Measurements from ENCODE around the gene SBNO1.
"Not testable (repeated sequence)": the region's sequence is repeated elsewhere in the genome, so short reads cannot be mapped to it uniquely, and the experiment has no call there.

Gene SBNO1

GRCh38 chr12:123346946-123347345, 17.7 kb downstream of the SBNO1 start:
- DNase-seq (ENCODE audit: low spot score), result no peak

DNA sequence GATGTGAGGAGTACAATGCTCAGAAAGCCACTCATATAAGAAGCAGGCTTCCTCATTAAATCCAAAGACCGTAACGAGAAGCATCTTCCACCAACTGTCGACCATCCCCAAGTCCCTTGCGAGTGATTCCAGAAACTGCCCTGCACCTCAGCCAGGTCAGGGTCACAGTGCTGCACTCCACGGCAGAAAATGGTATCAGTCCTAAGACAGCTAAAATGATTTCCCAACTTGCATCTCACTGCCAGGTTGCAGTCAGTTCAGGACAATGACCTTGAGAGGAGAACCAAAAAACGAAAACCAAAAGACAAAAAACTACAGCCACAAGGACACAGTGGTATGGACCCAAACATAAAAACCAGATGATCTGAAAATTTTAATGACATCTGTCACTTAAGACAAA, 20.6 kb downstream of the SBNO1 start:
- no peak for DNase-seq (ENCODE audit: low spot score)

DNA sequence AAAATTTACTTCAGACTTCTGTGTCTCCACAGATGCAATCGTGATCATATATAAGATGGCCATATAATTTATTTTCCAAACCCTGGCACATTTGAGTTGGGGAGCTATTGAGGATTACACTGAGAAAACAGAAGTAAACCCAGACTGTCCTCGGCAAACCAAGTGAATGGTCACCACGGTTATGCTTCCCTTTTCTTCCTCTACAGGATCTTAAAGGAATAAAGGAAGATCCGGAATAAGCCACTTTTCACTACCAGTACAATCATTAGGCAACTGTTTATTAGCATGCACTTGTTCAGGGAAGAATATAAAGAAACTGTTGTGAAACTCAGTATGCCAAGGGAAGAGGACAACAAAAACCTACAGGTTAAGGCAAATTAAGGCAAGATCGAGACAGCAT, 27.6 kb downstream of the SBNO1 start:
- no peak for DNase-seq (ENCODE audit: low spot score)

DNA sequence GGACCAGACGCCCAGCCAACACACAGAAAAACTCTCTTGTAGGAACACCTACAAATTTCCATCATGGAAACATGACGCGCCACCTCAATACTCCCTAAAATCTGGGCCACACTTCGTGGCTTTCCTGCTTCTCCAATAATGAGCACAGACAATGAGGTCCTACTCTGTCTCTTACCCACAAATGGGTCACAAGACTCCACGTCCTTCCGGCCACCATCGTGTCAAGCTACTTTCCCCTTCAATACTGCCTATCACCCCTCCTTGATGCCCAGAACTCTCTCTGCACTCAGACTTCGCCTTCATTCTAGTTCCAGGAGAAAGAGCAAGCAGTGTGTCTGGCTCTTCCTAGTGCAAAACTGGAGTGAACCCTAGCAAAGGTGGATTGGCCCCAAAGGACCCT, 28.1 kb downstream of the SBNO1 start:
- no peak for DNase-seq (ENCODE audit: low spot score)

DNA sequence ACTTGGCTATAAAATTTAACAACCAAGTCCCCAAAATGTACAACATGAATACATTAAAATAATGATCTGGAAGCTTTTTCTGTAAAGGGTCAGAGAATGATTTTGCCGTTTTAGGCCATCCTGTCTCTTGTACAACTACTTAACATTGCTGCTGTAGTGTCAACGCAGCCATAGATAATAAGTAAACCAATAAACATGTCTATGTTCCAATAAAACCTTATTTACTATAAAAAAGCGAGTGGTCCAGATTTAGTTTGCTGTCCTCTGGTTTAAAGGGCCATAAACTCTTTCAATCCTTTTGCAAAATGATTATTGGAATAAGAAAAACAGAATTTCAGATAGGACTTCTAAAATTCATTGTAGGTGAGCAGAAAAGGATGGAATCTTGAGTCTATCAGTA, 29.2 kb downstream of the SBNO1 start:
- no peak for DNase-seq (ENCODE audit: low spot score)

GRCh38 chr12:123329799-123330198, 34.8 kb downstream of the SBNO1 start:
- no peak for DNase-seq (ENCODE audit: low spot score)

- DNase-seq (ENCODE audit: low spot score), result no peak
These were observed 44.8 kb downstream of the SBNO1 start for GRCh38 chr12:123319826-123320225.

- no peak for DNase-seq (ENCODE audit: low spot score)
These were observed 45.4 kb downstream of the SBNO1 start for GRCh38 chr12:123319273-123319672.

GRCh38 chr12:123313046-123313445, 51.6 kb downstream of the SBNO1 start:
- not testable (repeated sequence) for DNase-seq (ENCODE audit: low spot score)

- DNase-seq (ENCODE audit: low spot score), result no peak
These were observed 58.4 kb downstream of the SBNO1 start for GRCh38 chr12:123306200-123306599.

DNA sequence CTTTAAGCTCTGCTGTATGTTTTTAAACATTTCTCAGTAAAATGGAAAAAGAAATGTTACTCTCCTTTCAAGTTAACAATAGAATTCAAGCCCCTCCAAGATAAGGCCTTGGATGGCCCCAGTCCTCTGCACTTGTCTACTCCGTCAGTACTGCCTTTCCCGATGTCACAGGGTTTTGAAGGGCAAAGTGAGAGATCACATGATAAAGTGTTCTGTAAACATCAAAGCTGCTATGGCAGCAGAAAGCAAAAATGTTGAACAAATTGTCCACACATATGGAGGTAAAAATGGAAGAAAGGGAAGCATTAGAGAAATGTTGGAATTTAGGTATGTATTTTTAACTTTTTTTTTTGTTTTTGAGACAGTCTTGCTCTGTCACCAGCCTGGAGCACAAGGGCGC, 59.5 kb downstream of the SBNO1 start:
- DNase-seq (ENCODE audit: low spot score), result no peak

DNA sequence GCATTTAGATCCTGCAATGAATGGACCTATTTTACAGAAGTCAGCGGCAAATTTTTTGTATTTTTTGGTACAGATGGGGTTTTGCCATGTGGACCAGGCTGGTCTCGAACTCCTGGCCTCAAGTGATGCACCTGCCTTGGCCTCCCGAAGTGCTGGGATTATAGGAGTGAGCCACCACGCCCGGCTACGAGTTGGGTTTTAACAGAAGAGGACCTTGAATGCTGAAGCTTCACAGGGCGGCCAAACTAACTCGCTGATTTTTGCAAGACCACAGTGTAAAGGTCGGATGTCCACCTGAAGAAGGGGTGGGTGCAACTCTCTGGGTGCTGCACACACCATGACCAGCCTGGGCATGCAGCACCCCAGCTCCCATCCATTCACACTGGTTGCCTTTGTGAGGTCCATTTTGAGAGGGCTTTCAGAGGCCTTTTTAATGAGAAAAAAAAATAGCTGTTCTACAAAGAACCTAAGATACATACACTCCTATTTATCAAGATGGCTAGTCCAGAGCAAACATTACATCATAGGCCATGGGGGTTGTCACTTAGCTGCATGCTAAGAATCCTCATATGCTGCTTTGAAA, 71.4 kb downstream of the SBNO1 start:
- DNase-seq (ENCODE audit: low spot score), result no peak

- no peak for DNase-seq (ENCODE audit: low spot score)
These were observed 74.7 kb downstream of the SBNO1 start for GRCh38 chr12:123289911-123290310.

DNA sequence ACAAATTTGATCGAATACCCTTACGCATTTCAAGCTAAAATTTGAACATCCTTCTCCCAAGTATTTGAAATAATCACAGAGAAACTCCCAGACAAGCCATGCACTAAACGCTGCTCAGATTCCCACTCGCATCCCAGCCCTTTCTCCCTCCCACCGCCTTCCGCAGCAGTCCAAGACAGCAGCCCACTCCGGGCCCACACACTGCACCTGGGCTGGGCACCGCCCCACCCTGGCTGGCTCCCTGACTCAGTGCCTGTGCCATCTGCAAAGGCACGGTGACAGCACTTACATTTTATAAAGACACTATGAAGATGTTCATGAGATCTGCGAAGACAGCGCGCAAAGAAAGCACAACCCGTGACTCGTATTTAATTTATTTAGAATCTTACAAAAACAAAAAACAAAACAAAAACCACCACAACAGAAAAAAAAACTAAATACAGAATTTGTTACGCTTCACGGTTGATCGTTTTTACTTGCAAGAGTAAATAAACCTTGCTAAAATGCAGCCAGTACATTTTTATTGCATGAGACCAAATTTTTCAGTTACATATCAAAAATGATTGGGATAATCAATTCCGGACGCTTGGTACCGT, 75.8 kb downstream of the SBNO1 start:
- DNase-seq (ENCODE audit: low spot score), result no peak

GRCh38 chr12:123286652-123287373, 77.8 kb downstream of the SBNO1 start:
- peak; percentile 35 for DNase-seq (ENCODE audit: low spot score)

- DNase-seq (ENCODE audit: low spot score), result no peak
These were observed 80.0 kb downstream of the SBNO1 start for GRCh38 chr12:123284669-123285068.

GRCh38 chr12:123283461-123283860, 81.2 kb downstream of the SBNO1 start:
- no peak for DNase-seq (ENCODE audit: low spot score)

DNA sequence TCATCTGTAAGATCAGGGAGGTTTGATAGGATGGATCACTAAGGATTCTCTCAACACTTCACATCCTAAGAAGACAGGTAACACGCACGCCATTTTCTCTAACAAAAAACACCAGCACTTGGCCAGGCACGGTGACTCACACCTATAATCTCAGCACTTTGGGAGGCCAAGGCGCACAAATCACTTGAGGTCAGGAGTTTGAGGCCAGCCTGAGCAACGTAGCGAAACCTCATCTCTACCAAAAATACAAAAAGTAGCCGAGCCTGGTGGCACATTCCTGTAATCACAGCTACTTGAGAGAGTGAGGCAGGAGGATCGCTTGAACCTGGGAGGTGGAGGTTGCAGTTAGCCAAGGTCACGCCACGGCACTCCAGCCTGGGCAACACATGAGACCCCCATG, 82.5 kb downstream of the SBNO1 start:
- no peak for DNase-seq (ENCODE audit: low spot score)

DNA sequence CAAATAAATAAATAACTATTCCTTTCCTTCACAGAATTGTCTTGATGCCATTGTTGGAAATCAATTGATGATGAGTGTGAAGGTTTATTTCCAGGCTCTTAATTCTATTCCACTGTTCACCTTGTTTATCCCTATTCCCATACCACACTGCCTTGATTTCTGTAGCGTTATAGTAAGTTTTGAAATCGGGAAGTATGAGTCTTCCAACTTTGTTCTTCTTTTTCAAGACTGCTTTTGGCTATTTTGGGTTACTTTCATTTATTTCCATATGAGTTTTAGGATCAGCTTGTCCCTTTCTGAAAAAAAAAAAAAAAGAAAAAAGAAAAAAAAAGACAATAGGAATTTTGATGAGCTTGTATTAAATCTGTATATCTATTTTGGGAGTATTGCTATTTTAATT, 83.7 kb downstream of the SBNO1 start:
- DNase-seq (ENCODE audit: low spot score), result no peak

- peak; percentile 58 for DNase-seq (ENCODE audit: low spot score)
These were observed 86.5 kb downstream of the SBNO1 start for GRCh38 chr12:123278101-123278627.

GRCh38 chr12:123273166-123273565, 91.5 kb downstream of the SBNO1 start:
- DNase-seq (ENCODE audit: low spot score), result no peak

GRCh38 chr12:123271001-123271668, 93.5 kb downstream of the SBNO1 start:
- DNase-seq (ENCODE audit: low spot score), result peak; percentile 72

Data from NAMALWA (cell line).